H1 (cell line): Measurements from ENCODE around the gene ITPK1. TPM values are rescaled to one million over a fixed set of nuclear protein-coding genes. Genes with fewer than 3 reads are reported as not detected.

Source experiments
- CTCF ChIA-PET: fragments of 300-600 bp; sonication (Branson Sonifier 250); formaldehyde crosslinking; loops from one replicate; lab custom pipeline; 2021; ENCODE audit not compliant: partially characterized antibody; lab: Charles Lee
- POLR2A ChIA-PET: fragments of 300-600 bp; sonication (Branson Sonifier 250); formaldehyde crosslinking; loops from one replicate; lab custom pipeline; 2021; ENCODE audit warnings: inconsistent platforms; ENCODE audit not compliant: partially characterized antibody; lab: Charles Lee
- DNase-seq, 2 experiments: peaks; one replicate each; pipeline versions ENCODE4 v3.0.0 to v3.0.0-alpha.2; 2010 to 2022; ENCODE audit warnings: low spot score in 2 of 2, low read depth in 1 of 2, mixed read lengths in 1 of 2
- FAIRE-seq: peaks from 2 replicates; lab custom pipeline; 2011; peaks lifted over from hg19 to GRCh38; lab: Jason Lieb, UNC
- H2AFZ ChIP-seq: 2 replicates; pipeline ENCODE4 v1.8.1; 2012; ENCODE audit warnings: low read length, inconsistent platforms
- H2AK5ac ChIP-seq: 2 replicates; pipeline ENCODE4 v1.6.1; 2013; ENCODE audit warnings: low read depth, low read length
- H2BK120ac ChIP-seq: replicated peaks from 2 replicates; pipeline ENCODE3; 2013; ENCODE audit warnings: low read depth, low read length, inconsistent platforms
- H2BK12ac ChIP-seq: 2 replicates; pipeline ENCODE4 v1.6.1; 2013; ENCODE audit warnings: low read depth, low read length
- H2BK15ac ChIP-seq: 2 replicates; pipeline ENCODE4 v1.6.1; 2013; ENCODE audit warnings: low read length
- H2BK20ac ChIP-seq: 2 replicates; pipeline ENCODE4 v1.6.1; 2013; ENCODE audit warnings: low read length
- H2BK5ac ChIP-seq: 2 replicates; pipeline ENCODE4 v1.6.1; 2013; ENCODE audit warnings: low read depth, low read length
- H3K14ac ChIP-seq: 2 replicates; pipeline ENCODE4 v1.6.1; 2013; ENCODE audit warnings: inconsistent platforms; ENCODE audit not compliant: insufficient read length
- H3K18ac ChIP-seq: 2 replicates; pipeline ENCODE4 v1.6.1; 2013; ENCODE audit warnings: low read length; ENCODE audit errors: extremely low read depth
- H3K23ac ChIP-seq: 2 replicates; pipeline ENCODE4 v1.6.1; 2013; ENCODE audit warnings: inconsistent platforms; ENCODE audit not compliant: insufficient read length
- H3K23me2 ChIP-seq: 2 replicates; pipeline ENCODE4 v1.6.1; 2013; ENCODE audit warnings: low read depth, low read length
- H3K27ac ChIP-seq: 2 replicates; pipeline ENCODE4 v1.6.1; 2011; ENCODE audit warnings: low read depth, low read length, inconsistent platforms
- H3K27me3 ChIP-seq, 4 experiments: replicated peaks in 1 of 4; 1 replicate in 1 of 4; 2 replicates in 3 of 4; pipeline versions ENCODE4 v1.6.1 to v1.8.1; 2011 to 2013; ENCODE audit warnings: low read length in 3 of 4, mild to moderate bottlenecking in 3 of 4, inconsistent platforms in 2 of 4, mixed read lengths in 2 of 4, moderate library complexity in 1 of 4; ENCODE audit not compliant: control insufficient read depth in 3 of 4, insufficient read depth in 3 of 4; ENCODE audit errors: extremely low read depth in 1 of 4
- H3K36me3 ChIP-seq, 4 experiments: 2 replicates each; pipeline versions ENCODE4 v1.6.1 to v1.8.1; 2011 to 2013; ENCODE audit warnings: mild to moderate bottlenecking in 4 of 4, low read length in 3 of 4, moderate library complexity in 2 of 4, control low read depth in 1 of 4, inconsistent platforms in 1 of 4; ENCODE audit not compliant: insufficient read depth in 4 of 4, control insufficient read depth in 2 of 4
- H3K4ac ChIP-seq: replicated peaks from 2 replicates; pipeline ENCODE3; 2013; ENCODE audit warnings: low read length, low read depth, mixed read lengths, inconsistent platforms; ENCODE audit not compliant: insufficient read length
- H3K4me1 ChIP-seq, 4 experiments: replicated peaks in 1 of 4; 1 replicate in 1 of 4; 2 replicates in 3 of 4; pipeline versions ENCODE4 v1.6.1 to v1.8.1; 2011 to 2013; ENCODE audit warnings: low read length in 3 of 4, inconsistent platforms in 2 of 4, mixed read lengths in 1 of 4; ENCODE audit not compliant: insufficient read depth in 4 of 4, control insufficient read depth in 3 of 4
- H3K4me2 ChIP-seq, 2 experiments: 2 replicates each; pipeline versions ENCODE4 v1.6.1 to v1.8.1; 2011 to 2013; ENCODE audit warnings: low read depth in 2 of 2, low read length in 2 of 2, control low read depth in 1 of 2, inconsistent platforms in 1 of 2, mild to moderate bottlenecking in 1 of 2; ENCODE audit not compliant: insufficient read depth in 1 of 2
- H3K4me3 ChIP-seq, 4 experiments: fragments of 200-600, 300-600 bp in 1 of 4; sonication (generic), shearing (Covaris generic), sonication (Bioruptor Twin) in 1 of 4; 2 replicates each; pipeline versions ENCODE4 v1.5.1 to v1.8.1; 2011 to 2016; ENCODE audit warnings: low read length in 4 of 4, low read depth in 3 of 4, control low read depth in 2 of 4, inconsistent platforms in 2 of 4, mild to moderate bottlenecking in 2 of 4, mixed read lengths in 1 of 4, moderate library complexity in 1 of 4; ENCODE audit not compliant: insufficient read depth in 2 of 4; ENCODE audit errors: extremely low read depth in 1 of 4
- H3K56ac ChIP-seq: replicated peaks from 2 replicates; pipeline ENCODE3; 2013; ENCODE audit warnings: low read depth, mild to moderate bottlenecking, mixed read lengths, low read length, inconsistent platforms; ENCODE audit not compliant: insufficient read length
- H3K79me1 ChIP-seq: 2 replicates; pipeline ENCODE4 v1.6.1; 2013; ENCODE audit warnings: low read depth, low read length, control low read depth
- H3K79me2 ChIP-seq, 2 experiments: 2 replicates each; pipeline versions ENCODE4 v1.6.1 to v1.8.1; 2012 to 2013; ENCODE audit warnings: low read length in 2 of 2, mild to moderate bottlenecking in 2 of 2, inconsistent platforms in 1 of 2; ENCODE audit not compliant: insufficient read depth in 2 of 2, control insufficient read depth in 1 of 2
- H3K9ac ChIP-seq, 4 experiments: replicated peaks in 1 of 4; 1 replicate in 1 of 4; 2 replicates in 3 of 4; pipeline versions ENCODE4 v1.6.1 to v1.8.1; 2011 to 2013; ENCODE audit warnings: low read depth in 3 of 4, low read length in 3 of 4, control low read depth in 2 of 4, mild to moderate bottlenecking in 2 of 4, moderate library complexity in 2 of 4, inconsistent platforms in 1 of 4; ENCODE audit errors: extremely low read depth in 1 of 4
- H3K9me3 ChIP-seq, 2 experiments: 2 replicates each; pipeline versions ENCODE4 v1.6.1 to v1.8.1; 2012 to 2013; ENCODE audit warnings: mild to moderate bottlenecking in 2 of 2, moderate library complexity in 2 of 2, control low read depth in 1 of 2, inconsistent platforms in 1 of 2, low read depth in 1 of 2, low read length in 1 of 2, mixed read lengths in 1 of 2; ENCODE audit not compliant: insufficient read depth in 2 of 2
- H4K20me1 ChIP-seq, 2 experiments: replicated peaks in 1 of 2; 2 replicates each; pipeline versions ENCODE3 to v1.8.1; 2011 to 2013; ENCODE audit warnings: inconsistent platforms in 2 of 2, low read length in 2 of 2, mild to moderate bottlenecking in 1 of 2; ENCODE audit not compliant: insufficient read depth in 2 of 2, control insufficient read depth in 1 of 2
- H4K5ac ChIP-seq: 2 replicates; pipeline ENCODE4 v1.6.1; 2013; ENCODE audit warnings: low read length, low read depth, mixed read lengths, inconsistent platforms; ENCODE audit not compliant: insufficient read length
- H4K8ac ChIP-seq: 2 replicates; pipeline ENCODE4 v1.8.0; 2013; ENCODE audit warnings: mild to moderate bottlenecking, moderate library complexity, low read length, inconsistent platforms; ENCODE audit not compliant: insufficient read depth; ENCODE audit errors: extremely low read depth
- H4K91ac ChIP-seq: replicated peaks from 2 replicates; pipeline ENCODE3; 2013; ENCODE audit warnings: low read length, mixed read lengths, inconsistent platforms; ENCODE audit not compliant: insufficient read length
- EP300 ChIP-seq, 2 experiments: IDR thresholded peaks; 1 replicate in 1 of 2; 2 replicates in 1 of 2; pipeline ENCODE4 v1.6.1; 2011 to 2012; ENCODE audit warnings: low read depth in 2 of 2, low read length in 2 of 2, mild to moderate bottlenecking in 2 of 2, borderline replicate concordance in 1 of 2, inconsistent platforms in 1 of 2, moderate library complexity in 1 of 2
- KDM4A ChIP-seq: IDR thresholded peaks from one replicate; pipeline ENCODE4 v1.7.1; 2012; ENCODE audit warnings: low read depth, mild to moderate bottlenecking, moderate library complexity, low read length, inconsistent platforms; ENCODE audit not compliant: severe bottlenecking
- RFX5 ChIP-seq: IDR thresholded peaks from 2 replicates; pipeline ENCODE4 v1.6.1; 2011; ENCODE audit warnings: low read depth, low read length, improper control_type of control experiment, borderline replicate concordance
- SAP30 ChIP-seq: fragments of 300-600 bp; sonication (generic); IDR thresholded peaks from 2 replicates; pipeline ENCODE4 v1.7.1; 2012; ENCODE audit warnings: low read length, moderate library complexity, mild to moderate bottlenecking, inconsistent platforms; ENCODE audit not compliant: insufficient read depth, insufficient replicate concordance
- SIN3A ChIP-seq, 2 experiments: IDR thresholded peaks in 1 of 2; conservative IDR thresholded peaks in 1 of 2; 2 replicates each; pipeline ENCODE4 v1.6.1; 2011 to 2012; ENCODE audit warnings: low read length in 2 of 2, improper control_type of control experiment in 1 of 2, low read depth in 1 of 2, mild to moderate bottlenecking in 1 of 2
- WGBS, 2 experiments: shearing (Covaris generic) in 1 of 2; methylation state at CpG; one replicate each; pipeline versions ENCODE4 v1.1.6 to v1.1.7; 2013 to 2015; ENCODE audit warnings: low lambda C conversion rate in 2 of 2, mixed read lengths in 2 of 2, inconsistent platforms in 1 of 2, low coverage in 1 of 2, missing lambda C conversion rate in 1 of 2; ENCODE audit not compliant: insufficient replicate concordance in 2 of 2, insufficient coverage in 1 of 2, insufficient read length in 1 of 2; ENCODE audit errors: extremely low coverage in 1 of 2, missing lambda C conversion rate in 1 of 2; 5-methylcytosine and 5-hydroxymethylcytosine counted together
- polyA plus RNA-seq, 7 experiments: library from polyadenylated mRNA; depleted of rRNA in 3 of 7; stranded (reverse) in 5 of 7; unstranded in 2 of 7; fragments of >200 nt in 5 of 7; fragments of 200-250 nt in 2 of 7; gene quantifications; 1 replicate in 5 of 7; 2 replicates in 1 of 7; 4 replicates in 1 of 7; pipeline versions ENCODE4 v1.2.1 to v1.2.3, GENCODE V29; 2011 to 2013; ENCODE audit warnings: missing spikeins in 2 of 7, mixed read lengths in 2 of 7
- total RNA-seq: library from RNA; stranded (reverse); fragmentation: NEBNext Ultra II Directional; extraction: Animal tissue kit (Norgen Biotek cat#: 25700); gene quantifications from 2 replicates; pipeline ENCODE4 v1.2.1, GENCODE V29; 2021

Gene ITPK1
- total and polyA plus RNA-seq, 2 of the 8 experiments (the other 6 are each of a cell fraction or from before 2014, with no cell fraction given) = 108 to 143 TPM

DNA sequence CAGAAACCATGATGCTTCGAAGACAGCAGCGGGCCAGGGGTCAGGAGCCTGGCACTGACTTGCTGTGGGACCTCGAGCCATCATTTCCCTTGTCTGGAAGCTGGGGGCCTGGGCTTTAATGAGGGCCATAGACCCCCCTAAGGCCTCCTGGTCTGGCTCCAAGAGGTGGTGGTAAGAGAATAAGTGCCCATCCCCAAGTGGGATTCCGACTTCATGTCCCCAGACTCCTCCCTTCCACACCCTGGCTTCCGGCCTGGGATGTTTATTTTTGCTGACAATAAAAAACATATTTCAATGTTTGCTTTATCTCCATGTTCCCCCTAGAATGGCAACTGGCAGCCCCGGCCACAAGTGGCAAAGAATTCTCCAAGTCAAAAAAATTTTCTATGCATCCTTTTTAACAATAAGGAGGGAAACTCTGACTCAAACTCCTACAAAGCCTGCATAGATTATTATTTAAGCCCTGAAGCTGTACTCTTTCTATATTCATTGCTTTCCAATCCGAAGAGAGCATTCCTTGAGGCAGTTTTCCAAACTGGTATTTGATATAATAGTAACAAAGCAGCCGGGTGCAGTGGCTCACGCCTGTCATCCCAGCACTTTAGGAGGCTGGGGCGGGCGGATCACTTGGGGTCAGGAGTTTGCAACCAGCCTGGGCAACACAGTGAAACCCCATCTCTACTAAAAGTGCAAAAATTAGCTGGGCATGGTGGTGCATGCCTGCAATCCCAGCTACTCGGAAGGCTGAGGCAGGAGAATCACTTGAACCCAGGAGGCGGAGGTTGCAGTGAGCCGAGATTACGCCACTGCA, 84.0 kb downstream of the ITPK1 start:
- no peak for DNase-seq

More for the DNA sequence above, 84.0 kb downstream of the ITPK1 start:
- H2BK5ac ChIP-seq = no peak overlapping the region; the same call in 1 of the 2 replicates
- no peak overlapping the region for H3K27ac ChIP-seq
- H4K91ac ChIP-seq = no peak overlapping the region
- no peak for FAIRE-seq
- H3K79me1 ChIP-seq = peaks cover 26% of the 10 kb centered on the region
- no peak overlapping the region for H2BK120ac ChIP-seq
- no peaks in the 10 kb centered on the region for H3K36me3 ChIP-seq
- H3K9ac ChIP-seq = no peak overlapping the region
- ChIA-PET POLR2A (no interaction called here), CTCF (interaction anchor here (0.8 to 5.7 kb wide), 10 partner anchors 10 to 101 kb away, joined by 3 to 71 read pairs (median 3); no protein-coding TSS in a partner anchor)
- H2BK20ac ChIP-seq = no peak overlapping the region
- H2AFZ ChIP-seq = no peak overlapping the region
- peaks cover 13 to 32% of the 10 kb centered on the region in 2 experiments for H4K20me1 ChIP-seq
- H2AK5ac ChIP-seq = no peak overlapping the region
- H3K4me2 ChIP-seq = no peak overlapping the region
- H4K8ac ChIP-seq = no peak overlapping the region
- H3K27me3 ChIP-seq = no peaks in the 10 kb centered on the region
- H3K9me3 ChIP-seq = no peaks in the 10 kb centered on the region
- peaks cover 10 to 35% (median 19%) of the 10 kb centered on the region in 4 experiments for H3K4me1 ChIP-seq
- H2BK15ac ChIP-seq = no peak overlapping the region
- 93% methylated on average over 15 of the region's 15 CpGs; no CpG with 5 or more reads in 1 of the 2 experiments for WGBS, 2 experiments
- H3K23me2 ChIP-seq = no peaks in the 10 kb centered on the region
- H2BK12ac ChIP-seq = no peak overlapping the region
- H3K18ac ChIP-seq = no peak overlapping the region; the same call in 1 of the 2 replicates
- H3K23ac ChIP-seq = no peak overlapping the region
- no peak overlapping the region for H3K4ac ChIP-seq
- no peak overlapping the region for H3K56ac ChIP-seq
- H3K4me3 ChIP-seq = no peak overlapping the region
- TF ChIP-seq SIN3A (conservative IDR thresholded peaks at IDR 0.05 in 1 of 2, IDR thresholded peaks at IDR 0.05 in 1 of 2; ENCODE audit: low read depth in 1 of 2, low read length in 2 of 2) (no peak), RFX5 (no peak), SAP30 (no peak), KDM4A (no peak), EP300 (IDR thresholded peaks at IDR 0.05; ENCODE audit: borderline replicate concordance in 1 of 2, low read depth in 2 of 2, low read length in 2 of 2) (no peak)
- H3K79me2 ChIP-seq = peaks cover 0 to 79% of the 10 kb centered on the region in 2 experiments; a peak in 2 of 4 replicates
- H4K5ac ChIP-seq = no peak overlapping the region
- H3K14ac ChIP-seq = no peak overlapping the region
